Measurements from ENCODE around the gene TNP2. TPM values are rescaled to one million over a fixed set of nuclear protein-coding genes. Genes with fewer than 3 reads are reported as not detected.
"Not testable (repeated sequence)": the region's sequence is repeated elsewhere in the genome, so short reads cannot be mapped to it uniquely, and the experiment has no call there.

Gene TNP2
- total RNA-seq, 1 donor from 2014 or later, result not detected

- Mint-ChIP-seq H3K27ac (ENCODE audit: unreplicated experiment) (no peak overlapping the region), H3K27me3 (ENCODE audit: unreplicated experiment) (peaks cover 4% of the 10 kb centered on the region), H3K4me3 (ENCODE audit: unreplicated experiment) (no peak overlapping the region), H3K4me1 (ENCODE audit: unreplicated experiment) (no peaks in the 10 kb centered on the region), H3K9me3 (ENCODE audit: unreplicated experiment) (no peaks in the 10 kb centered on the region), H3K36me3 (ENCODE audit: low read depth, unreplicated experiment) (no peaks in the 10 kb centered on the region)
- no peak for TF ChIP-seq CTCF (IDR thresholded peaks at IDR 0.05; ENCODE audit: unreplicated experiment)
- DNase-seq (ENCODE audit: low spot score), result no peak
Measured at GRCh38 chr16:11225677-11226549, 43.2 kb downstream of the TNP2 start.

- no peak for TF ChIP-seq CTCF (IDR thresholded peaks at IDR 0.05; ENCODE audit: unreplicated experiment)
- Mint-ChIP-seq H3K36me3 (ENCODE audit: low read depth, unreplicated experiment) (no peaks in the 10 kb centered on the region), H3K9me3 (ENCODE audit: unreplicated experiment) (no peaks in the 10 kb centered on the region), H3K4me3 (ENCODE audit: unreplicated experiment) (no peak overlapping the region), H3K27ac (ENCODE audit: unreplicated experiment) (no peak overlapping the region), H3K27me3 (ENCODE audit: unreplicated experiment) (peaks cover 4% of the 10 kb centered on the region), H3K4me1 (ENCODE audit: unreplicated experiment) (no peaks in the 10 kb centered on the region)
- DNase-seq (ENCODE audit: low spot score), result no peak
Measured at GRCh38 chr16:11224894-11225676, 44.0 kb downstream of the TNP2 start.

- no peak for DNase-seq (ENCODE audit: low spot score)
- peaks cover 4% of the 10 kb centered on the region for H3K27me3 Mint-ChIP-seq (ENCODE audit: unreplicated experiment)
- no peak overlapping the region for H3K4me3 Mint-ChIP-seq (ENCODE audit: unreplicated experiment)
- H3K9me3 Mint-ChIP-seq (ENCODE audit: unreplicated experiment), result no peaks in the 10 kb centered on the region
- H3K27ac Mint-ChIP-seq (ENCODE audit: unreplicated experiment), result no peak overlapping the region
- H3K4me1 Mint-ChIP-seq (ENCODE audit: unreplicated experiment), result no peaks in the 10 kb centered on the region
- H3K36me3 Mint-ChIP-seq (ENCODE audit: low read depth, unreplicated experiment), result no peaks in the 10 kb centered on the region
- TF ChIP-seq CTCF (IDR thresholded peaks at IDR 0.05; ENCODE audit: unreplicated experiment), result no peak
Measured at GRCh38 chr16:11224096-11224893, 44.8 kb downstream of the TNP2 start.

- DNase-seq (ENCODE audit: low spot score); H3K4me3 Mint-ChIP-seq (ENCODE audit: unreplicated experiment): not testable (repeated sequence)
Measured at GRCh38 chr16:11220507-11220906, 48.6 kb downstream of the TNP2 start.

GRCh38 chr16:11219178-11219577, 49.9 kb downstream of the TNP2 start:
- DNase-seq (ENCODE audit: low spot score), result no peak
- Mint-ChIP-seq H3K27ac (ENCODE audit: unreplicated experiment) (no peak overlapping the region), H3K9me3 (ENCODE audit: unreplicated experiment) (peaks cover 5% of the 10 kb centered on the region), H3K4me3 (ENCODE audit: unreplicated experiment) (no peak overlapping the region), H3K27me3 (ENCODE audit: unreplicated experiment) (peaks cover 2% of the 10 kb centered on the region), H3K4me1 (ENCODE audit: unreplicated experiment) (no peaks in the 10 kb centered on the region), H3K36me3 (ENCODE audit: low read depth, unreplicated experiment) (peaks cover 3% of the 10 kb centered on the region)
- TF ChIP-seq CTCF (IDR thresholded peaks at IDR 0.05; ENCODE audit: unreplicated experiment), result no peak

More at GRCh38 chr16:11220507-11220906, 48.6 kb downstream of the TNP2 start:
- not testable (repeated sequence) for H3K36me3 Mint-ChIP-seq (ENCODE audit: low read depth, unreplicated experiment); H3K4me1 Mint-ChIP-seq (ENCODE audit: unreplicated experiment); H3K9me3 Mint-ChIP-seq (ENCODE audit: unreplicated experiment); H3K27ac Mint-ChIP-seq (ENCODE audit: unreplicated experiment); H3K27me3 Mint-ChIP-seq (ENCODE audit: unreplicated experiment)
